Prostate gland (tissue), 2 donors: ENCODE results near the gene GAB2.

Experiments
- CTCF ChIP-seq, 4 experiments: fragments of 200-600 bp in 2 of 4; fragments of 450-650 bp in 2 of 4; sonication (generic) in 2 of 4; IDR thresholded peaks; 1 replicate in 3 of 4; 2 replicates in 1 of 4; pipeline ENCODE4 v1.5.1; 2016 to 2019; ENCODE audit warnings: antibody characterized with exemption in 4 of 4, mild to moderate bottlenecking in 2 of 4, moderate library complexity in 2 of 4
- POLR2A ChIP-seq: fragments of 450-650 bp; IDR thresholded peaks from one replicate; pipeline ENCODE4 v1.6.1; 2016; ENCODE audit warnings: antibody characterized with exemption, mild to moderate bottlenecking

GRCh38 chr11:78208257-78209165, 209.1 kb downstream of the GAB2 start:
- TF ChIP-seq CTCF (IDR thresholded peaks at IDR 0.05) (no peak), POLR2A (no peak)
